Stimulated activated CD8-positive, alpha-beta memory T cell treated with anti-CD3 and anti-CD28 coated beads, Interleukin-7, amount 100 ng/mL, for 24 hours (primary cell): ENCODE results near the gene ZNF511.

Experiments
- DNase-seq: peaks from one replicate; pipeline ENCODE4 v3.0.0-alpha.2; 2020; ENCODE audit warnings: low read depth

The ZNF511 gene

DNA sequence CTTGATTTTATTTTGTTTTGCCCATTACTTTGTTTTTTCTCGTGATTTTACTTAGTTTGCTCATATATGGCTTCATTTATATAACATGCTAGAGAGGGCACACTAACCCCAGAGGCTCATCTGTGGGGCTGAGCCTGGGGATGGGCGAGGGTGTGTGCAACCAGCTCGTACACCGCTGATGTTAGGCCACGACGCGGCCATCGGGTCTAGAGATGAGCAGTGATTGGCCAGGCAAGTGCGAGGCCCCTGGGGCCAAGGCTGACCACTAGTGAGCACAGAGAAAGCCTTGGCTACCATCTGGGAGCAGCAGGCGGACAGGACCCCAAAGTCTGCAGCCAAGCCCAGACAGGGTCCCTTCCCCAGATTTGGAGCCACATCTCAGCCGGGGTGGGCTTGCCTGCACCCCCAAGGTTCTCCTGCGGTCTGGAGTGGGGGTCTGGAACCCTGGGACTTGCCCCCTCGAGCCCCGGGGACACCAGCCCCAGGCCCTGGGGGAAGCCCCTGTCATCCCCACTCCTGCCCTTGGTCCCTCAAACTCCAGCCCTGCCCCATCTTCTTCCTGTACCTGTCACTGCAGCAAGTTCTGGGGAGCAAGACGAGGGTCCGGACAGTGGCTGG lies 45.4 kb downstream of the ZNF511 start:
- no peak for DNase-seq

GRCh38 chr10:133354672-133355240 lies 46.0 kb downstream of the ZNF511 start:
- no peak for DNase-seq

DNA sequence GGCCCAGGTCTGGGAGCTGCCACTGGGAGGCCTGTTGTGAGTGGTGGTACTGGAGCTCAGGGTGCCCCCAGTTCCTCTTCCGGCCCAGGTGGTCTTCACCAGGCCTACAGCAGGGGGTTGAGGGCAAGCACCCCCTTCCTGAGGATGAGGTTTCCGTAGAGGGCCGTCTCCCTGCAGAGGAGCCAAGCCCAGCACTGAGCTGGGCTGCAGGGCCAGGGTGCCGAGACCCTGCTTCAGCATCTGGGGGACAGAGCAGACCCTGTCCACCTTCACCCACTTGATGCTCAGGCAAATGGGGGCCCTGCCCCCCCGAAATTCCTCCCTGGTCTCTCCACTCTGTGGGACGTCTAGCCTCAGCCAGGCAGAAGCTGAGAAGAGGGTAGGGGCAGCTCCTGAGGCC lies 46.6 kb downstream of the ZNF511 start:
- DNase-seq: no peak

GRCh38 chr10:133355991-133356390 lies 47.3 kb downstream of the ZNF511 start:
- DNase-seq: no peak

DNA sequence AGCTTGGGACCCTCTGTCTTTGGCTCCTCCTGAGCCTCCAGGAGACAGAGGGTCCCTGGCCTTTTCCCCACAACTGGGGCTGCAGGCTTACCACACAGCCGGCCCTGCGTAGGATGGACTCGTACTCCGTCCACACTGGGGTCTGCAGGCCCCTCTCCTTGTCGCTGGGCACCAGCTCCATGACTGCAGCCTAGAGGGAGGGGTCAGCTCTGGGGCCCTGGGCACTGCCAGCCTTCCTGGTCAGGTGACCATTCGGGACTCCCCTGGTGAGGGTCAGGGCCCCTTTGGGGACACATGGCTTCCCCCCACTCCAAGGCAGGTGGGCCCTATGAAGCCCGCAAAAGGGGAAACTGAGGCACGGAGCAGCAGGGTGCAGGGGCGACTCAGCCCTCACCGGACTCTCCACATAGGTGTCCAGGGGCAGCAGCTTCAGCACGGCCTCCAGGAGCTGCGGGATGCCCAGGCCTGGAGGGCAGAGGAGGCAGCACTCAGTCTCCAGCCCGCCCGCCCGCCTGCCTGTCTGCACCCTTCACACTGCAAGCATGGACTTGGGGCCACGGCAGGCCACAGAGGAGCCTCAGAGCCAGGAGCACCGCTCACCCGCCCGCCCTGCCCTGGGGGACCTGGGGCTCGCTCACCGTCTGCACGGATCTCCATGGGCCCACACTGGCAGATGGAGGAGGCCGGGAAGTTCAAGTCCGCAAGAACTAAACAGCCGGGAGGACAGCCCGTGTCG lies 48.0 kb downstream of the ZNF511 start:
- no peak for DNase-seq

- peak; percentile 40 for DNase-seq
Observed at GRCh38 chr10:133357285-133358161, 48.8 kb downstream of the ZNF511 start, which contains the start of gene FUOM. FUOM (minus strand) TSS chr10:133358019; CDS start chr10:133358007, 12 bp downstream.

GRCh38 chr10:133358162-133358924 lies 49.6 kb downstream of the ZNF511 start:
- DNase-seq: no peak

GRCh38 chr10:133358925-133359310 lies 50.2 kb downstream of the ZNF511 start:
- no peak for DNase-seq

GRCh38 chr10:133359554-133359971 lies 50.8 kb downstream of the ZNF511 start:
- DNase-seq: no peak

- DNase-seq: no peak
Observed at GRCh38 chr10:133359972-133360610, 51.4 kb downstream of the ZNF511 start.

DNA sequence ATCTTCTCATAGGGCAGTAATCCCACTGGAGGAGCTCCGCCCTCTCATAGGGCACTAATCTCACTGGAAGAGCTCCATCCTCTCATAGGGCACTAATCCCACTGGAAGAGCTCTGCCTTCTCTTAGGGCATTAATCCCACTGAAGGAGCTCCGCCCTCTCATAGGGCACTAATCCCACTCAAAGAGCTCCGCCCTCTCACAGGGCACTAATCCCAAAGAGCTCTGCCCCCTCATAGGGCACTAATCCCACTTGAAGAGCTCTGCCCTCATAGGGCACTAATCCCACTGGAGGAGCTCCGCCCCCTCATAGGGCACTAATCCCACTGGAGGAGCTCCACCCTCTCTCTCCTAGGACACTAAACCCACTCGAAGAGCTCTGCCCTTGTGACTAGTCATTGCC lies 52.5 kb downstream of the ZNF511 start:
- DNase-seq: no peak

DNA sequence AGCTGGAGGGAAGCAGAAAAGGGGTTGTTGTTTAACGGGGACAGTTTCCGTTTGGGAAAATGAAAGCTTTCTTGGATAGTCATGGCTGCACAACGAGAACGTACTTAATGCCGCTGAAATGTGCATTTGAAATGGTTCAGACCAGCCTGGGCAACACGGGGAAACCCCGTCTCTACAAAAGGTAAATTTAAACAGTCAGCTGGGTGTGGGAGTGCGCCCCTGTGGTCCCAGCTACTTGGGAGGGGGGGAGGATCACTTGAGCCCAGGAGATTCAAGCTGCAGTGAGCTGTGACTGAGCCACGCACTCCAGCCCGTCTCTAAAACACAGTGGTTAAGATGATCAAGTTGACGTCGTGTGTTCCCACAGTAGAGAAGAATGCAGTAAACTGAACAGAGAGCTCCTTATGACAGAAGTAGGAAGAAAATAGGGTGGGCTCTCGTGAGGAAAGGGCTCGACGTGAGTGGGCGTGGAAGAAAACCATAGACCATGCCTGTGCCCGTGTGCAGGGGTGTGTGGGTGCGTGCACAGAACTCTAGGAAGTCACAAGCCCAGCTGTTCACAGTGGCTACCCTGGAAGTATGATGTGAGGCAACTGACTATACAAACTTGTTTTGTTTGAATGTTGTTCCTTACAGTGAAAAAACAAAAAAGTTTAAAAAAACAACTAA lies 53.2 kb downstream of the ZNF511 start:
- no peak for DNase-seq
